Activated CD8-positive, alpha-beta memory T cell treated with anti-CD3 and anti-CD28 coated beads for 24 hours (primary cell): ENCODE data around the gene TPRN.

Experiments
- DNase-seq: peaks from one replicate; pipeline ENCODE4 v3.0.0-alpha.2; 2020

TPRN gene

DNA sequence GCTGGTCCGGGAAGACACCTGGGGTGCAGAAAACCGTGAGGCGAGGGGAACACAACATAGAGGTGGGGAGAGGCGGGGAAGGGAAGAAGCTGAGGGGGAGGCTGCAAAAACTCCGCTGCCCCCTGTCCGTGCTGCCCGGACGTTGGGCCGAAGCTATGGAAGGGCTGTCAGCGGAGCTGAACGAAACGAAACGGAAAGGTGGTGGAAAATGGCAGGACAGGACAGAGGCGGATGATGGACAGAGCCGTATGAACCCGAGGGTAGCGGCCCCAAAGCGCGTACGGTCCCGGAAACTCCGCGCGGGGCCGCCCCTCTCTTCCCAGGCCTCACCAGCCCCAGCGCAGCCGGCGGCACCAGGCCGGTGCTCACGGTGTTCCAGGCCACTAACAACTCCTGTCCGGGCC is 12.5 kb downstream of the TPRN start:
- no peak for DNase-seq

DNA sequence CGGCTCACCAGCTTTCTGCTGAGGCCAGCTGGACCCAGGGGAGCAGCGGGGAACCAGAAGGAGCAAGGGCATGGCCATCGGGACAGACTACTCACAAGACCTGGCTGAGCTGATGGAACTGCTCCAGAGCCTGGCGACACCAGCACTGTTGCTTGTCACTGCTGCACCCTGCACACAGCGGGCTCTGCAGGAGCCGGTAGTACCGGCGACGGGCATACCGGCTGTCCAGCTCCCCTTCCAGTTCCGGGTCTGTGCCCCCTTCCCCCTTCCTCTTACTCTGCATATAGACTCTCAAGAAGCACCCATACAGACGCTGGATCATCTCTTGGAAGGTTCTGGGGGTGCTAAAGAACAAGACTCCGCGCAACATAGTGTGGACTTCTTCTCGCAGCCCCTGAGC is 13.2 kb downstream of the TPRN start:
- no peak for DNase-seq

DNA sequence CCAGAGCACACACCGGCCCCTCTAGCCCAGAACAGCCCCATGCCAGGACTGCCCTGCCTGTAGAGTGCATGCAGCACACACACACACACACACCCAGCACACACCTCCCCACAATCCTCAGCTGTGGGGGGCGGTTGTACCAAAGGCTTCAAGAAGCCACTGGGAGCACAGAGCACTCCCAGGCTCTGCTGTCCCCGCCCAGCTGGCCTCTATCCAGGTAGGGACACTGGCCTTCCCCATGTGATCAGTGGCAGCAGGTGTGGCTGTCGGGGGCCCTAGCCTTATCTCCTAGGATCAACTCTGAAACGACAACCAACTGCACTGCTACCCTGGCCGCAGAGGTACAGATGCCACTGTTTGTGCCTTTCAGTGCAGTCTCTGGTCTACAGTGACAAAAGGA is 14.2 kb downstream of the TPRN start:
- DNase-seq: no peak

DNA sequence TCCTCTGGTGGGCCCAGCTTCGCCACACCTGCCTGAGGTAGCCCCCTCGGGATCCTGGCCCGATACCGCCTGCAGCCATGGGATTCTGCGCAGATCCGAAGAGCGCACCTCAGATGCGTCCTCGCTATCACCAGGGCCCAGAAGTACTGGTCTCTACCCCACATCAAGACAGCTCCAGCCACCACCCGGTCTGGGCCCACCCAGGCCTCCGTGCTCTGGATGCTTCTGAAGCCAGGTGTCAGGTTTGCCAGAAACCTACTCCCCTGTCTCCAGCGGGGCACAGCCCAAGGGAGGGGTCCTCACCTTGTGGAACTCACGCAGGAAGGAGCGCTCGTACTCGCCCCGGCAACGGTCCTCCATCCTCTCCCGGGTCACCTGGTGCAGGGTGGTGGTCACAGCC is 14.6 kb downstream of the TPRN start:
- no peak for DNase-seq

DNA sequence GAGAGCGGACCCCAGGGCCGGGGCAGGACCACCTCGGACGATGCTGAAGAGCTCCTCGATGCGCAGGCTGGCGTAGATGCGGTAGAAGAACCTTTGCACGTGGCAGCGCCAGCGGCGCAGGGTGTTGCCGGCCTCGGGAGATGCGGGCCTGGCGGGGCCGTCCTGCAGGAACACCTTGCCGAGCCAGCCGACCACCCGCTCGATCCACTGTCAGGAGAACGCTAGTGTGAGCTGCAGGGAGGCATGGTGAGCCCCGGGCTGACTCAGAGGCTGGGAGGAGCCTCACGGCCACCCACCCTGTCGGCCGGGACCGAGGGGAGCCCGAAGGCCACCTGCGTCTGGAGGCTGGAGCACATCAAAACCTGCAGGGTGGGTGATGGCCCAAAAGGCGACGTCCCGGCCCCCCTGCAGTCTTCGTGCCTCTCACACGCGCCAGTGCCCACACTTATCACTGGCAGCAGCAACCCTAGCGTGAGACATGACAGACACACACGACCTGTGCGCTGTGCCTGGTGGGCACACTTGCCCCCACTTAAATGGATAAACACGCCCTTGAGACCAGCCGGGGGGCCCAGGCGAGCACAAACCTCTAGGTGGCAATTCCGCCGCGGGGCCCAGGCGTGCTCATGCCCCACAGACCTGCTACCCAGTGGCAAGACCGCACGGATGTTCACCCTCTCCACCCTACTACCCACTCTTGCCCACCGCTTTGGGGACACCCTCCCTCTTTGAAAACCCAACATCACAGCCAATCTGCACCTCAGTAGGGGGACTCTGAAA is 15.5 kb downstream of the TPRN start:
- no peak for DNase-seq

DNA sequence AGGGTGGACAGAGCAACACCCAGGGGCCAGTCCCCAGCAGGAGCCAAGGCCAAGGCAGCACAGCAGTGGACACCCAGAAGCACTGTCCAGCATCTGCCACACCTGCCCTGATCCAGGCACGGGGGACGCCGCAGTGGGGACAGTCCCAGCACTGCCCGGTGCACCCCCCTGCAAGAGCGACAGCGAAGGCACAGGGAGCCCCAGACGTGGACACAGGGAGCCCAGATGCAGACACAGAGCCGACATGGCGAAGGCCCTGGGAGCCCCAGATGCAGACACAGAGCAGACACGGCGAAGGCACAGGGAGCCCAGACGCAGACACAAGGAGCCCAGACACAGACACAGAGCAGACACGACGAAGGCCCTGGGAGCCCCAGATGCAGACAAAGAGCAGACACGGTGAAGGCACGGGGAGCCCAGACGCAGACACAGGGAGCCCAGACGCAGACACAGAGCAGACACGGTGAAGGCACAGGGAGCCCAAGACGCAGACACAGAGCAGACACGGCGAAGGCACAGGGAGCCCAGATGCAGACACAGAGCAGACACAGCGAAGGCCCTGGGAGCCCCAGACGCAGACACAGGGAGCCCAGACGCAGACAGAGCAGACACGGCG is 16.5 kb downstream of the TPRN start:
- DNase-seq: no peak

DNA sequence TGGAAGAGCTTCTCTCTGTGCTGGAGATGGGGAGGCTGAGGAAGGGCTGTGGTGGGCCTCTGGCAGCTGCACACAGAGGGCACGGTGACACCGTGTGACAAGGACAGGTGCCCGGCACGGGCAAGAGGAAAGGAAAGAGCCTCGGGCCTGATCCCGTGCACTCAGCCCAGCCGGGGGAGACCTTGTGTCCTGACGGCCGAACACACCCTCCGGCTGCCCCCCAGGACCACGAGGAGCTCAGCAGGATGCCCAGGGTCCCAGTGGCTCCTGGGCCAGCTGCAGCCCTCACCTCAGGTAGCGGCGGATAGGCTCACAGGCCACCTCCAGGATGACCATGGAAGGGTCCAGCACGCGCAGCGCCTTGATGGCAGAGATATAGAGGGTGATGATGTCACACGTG is 17.7 kb downstream of the TPRN start:
- DNase-seq: no peak

DNA sequence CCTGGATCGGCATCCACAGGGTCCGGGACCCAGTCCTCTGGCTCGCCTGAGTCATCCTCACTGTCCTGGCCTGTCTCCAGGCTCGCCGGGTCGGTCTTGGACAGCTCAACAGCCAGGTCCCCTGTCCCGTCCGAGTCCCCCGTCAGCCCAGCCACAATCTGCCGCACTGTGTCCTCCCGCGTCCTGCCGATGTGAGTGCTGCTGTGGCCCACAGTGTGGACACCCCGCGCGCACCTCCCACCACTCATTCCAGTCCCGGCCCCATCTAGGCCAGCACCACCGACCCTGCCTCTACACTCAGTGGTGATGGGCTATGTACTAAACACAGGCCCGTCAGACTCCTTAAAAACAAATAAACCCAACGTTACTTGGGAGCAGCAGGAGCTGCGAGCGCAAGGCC is 18.9 kb downstream of the TPRN start:
- no peak for DNase-seq

DNA sequence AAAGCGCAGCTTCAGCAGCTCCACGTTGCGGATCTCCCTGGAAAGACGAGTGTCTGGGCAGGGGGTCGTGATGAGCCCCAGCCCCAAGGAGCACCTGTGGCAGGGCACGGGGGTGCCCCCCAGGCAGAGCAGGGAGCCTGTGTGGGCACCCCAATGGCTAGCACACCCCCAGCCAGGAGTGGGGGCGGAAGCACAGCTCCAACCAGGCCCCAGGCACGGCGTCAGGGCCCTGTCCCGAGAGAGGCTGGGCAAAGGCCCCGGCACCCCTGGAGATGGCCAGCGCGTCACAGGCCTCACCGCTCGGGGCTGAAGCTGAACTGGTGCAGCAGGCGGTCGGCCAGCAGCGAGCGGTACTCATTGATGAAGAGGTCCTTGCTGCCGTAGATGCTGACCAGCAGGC is 20.1 kb downstream of the TPRN start:
- no peak for DNase-seq

DNA sequence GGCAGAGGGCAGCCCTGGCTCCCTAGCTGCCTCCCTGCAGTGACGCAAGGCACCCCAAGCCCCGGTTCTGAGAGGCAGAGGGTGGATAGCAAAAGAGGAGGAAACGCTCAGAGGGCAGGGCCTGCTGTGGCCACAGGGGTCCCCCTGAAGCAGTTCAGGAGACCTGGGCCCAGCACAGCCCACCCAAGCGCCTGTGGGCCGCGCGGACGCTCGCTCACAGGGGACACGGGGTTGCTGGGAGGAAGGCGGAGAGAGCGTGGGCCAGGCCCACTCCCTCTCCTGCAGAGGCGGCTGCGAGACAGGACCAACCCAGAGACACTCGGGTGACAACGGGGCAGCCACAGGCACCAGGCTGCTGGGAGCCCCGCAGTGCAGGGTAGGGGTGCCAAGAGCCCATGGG is 20.8 kb downstream of the TPRN start:
- no peak for DNase-seq

DNA sequence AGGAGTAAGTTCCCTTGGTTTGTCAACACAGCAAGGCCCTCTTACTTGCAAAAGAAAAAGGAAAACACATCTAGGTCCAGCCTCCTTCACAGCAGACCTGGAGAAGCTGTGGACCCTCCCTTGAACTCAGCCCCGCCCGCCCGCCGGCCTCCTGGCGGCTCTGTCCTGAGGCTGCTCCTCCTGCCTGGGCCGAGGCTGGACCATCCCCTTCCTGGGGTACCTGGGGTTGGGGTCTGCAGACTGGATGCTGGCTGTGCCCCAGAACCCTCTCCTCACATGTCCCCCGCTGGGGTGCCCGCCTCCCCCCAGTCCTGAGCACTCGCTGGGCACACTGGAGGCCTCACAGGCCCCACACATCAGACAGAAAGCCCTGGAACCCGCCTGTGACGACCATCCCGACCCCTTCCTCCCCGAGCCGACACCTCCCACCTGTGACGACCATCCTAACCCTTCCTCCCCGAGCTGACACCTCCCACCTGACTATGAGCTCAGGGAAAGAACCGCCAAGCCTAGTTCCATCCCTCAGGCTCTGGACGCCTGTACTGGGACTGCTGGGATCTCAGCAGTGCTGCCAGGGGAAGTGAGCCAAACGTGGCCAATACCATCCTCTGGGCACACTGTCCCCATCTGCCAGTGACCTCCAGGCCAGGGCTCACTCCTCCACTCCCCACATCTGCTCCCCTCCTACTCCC is 21.5 kb downstream of the TPRN start:
- no peak for DNase-seq

DNA sequence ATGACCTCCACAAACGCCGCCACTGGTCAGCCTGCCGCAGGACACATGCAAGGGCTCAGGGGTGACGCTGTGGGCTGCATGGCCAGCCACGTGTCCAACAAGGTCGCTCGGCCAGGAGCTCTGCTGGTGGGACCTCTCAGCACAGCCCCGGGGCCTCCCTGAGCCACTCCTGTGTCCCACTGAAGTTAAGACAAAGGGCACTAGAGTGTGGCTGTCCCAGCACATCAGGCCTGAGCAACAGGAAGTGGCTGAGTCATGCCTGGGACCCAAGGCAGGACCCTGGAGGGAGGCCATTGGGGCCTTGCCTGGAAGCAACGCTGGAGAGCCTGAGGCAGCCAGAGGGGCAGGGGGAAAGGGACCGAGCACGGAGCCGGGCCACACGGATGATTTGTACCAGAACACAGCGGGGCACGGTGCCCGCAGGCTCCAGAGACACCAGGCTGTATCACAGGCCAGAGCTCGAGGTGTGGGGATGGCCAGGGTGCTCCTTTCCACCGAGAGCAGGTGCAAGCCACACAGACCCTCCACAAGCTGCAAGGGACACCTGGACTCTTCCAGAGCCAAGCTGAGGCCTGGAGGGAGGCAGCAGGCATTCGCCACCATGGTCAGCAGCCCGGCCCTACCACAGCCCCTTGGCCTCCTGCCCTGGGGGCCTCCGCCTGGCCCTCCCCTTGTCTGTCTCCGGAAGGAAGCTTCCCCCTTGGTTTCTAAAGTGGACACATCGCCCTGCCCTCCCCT is 22.2 kb downstream of the TPRN start:
- no peak for DNase-seq

DNA sequence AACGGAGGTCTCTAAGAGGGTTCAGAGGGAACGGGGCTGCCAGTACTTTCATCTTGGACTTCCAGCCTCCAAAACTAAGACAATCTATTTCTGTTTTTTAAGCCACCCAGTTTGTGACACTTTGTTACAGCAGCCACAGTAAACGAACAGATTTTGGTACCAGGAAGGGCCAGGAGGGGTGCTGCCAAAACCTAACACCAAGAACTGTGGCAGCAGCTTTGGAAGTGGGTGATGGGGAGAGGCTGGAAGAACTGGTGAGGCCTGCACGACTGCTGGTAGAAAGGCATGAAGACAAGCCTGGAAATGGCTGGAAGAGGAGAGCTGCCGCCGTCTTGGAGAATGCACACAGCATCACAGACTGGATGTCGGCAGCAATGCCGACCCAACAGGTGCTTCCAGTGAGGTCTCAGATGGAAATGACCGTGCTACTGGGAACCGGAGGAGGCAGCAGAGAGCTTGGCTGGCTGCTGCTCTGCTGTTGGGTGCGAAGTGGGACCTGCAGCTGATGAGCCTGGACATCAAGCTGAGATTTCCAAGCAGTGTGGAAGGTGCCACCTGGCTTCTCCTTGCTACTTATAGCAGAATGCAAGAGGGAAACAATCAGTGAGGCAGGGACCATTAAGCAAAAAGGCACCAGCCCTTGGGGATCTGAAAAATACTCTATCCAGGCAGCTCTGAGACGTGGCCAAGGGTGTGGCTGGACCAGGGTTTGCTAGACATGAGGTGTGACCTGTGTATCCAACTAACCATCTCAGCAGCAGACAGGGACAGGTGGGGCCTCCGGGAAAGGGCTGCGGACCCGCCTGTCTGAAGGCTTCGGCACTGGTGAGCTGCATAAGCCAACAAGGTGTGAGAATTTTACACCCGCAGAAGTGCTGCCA is 24.0 kb downstream of the TPRN start:
- no peak for DNase-seq

DNA sequence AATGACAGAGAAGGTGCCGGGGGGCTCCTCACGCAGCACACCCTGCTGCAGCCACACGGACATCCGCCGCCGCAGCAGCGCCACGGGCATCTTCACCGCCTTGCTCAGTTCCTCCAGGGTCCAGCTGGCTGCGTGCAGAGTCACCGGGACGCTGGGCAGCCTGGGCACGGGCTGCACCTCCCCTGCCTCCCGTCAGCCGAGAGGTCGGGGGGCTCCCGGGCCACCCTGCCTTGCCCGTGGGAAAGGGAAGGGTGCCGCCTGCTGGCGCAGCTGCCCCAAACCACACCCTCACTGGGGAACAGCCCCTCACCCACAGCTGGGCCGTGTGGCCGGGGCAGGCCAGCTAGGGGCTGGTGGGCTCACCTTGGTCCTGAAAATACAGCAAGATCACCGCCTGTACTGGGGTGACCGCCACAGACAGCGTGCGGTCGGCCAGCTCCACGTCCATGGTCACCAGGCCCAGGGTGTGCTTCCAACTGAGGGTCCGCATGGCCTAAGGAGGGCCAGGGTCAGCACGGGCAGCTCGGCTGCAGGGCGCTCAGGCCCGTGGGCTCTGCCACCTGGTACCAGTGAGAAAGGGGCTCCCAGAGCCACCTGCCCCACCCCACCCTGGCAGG is 25.1 kb downstream of the TPRN start:
- no peak for DNase-seq

DNA sequence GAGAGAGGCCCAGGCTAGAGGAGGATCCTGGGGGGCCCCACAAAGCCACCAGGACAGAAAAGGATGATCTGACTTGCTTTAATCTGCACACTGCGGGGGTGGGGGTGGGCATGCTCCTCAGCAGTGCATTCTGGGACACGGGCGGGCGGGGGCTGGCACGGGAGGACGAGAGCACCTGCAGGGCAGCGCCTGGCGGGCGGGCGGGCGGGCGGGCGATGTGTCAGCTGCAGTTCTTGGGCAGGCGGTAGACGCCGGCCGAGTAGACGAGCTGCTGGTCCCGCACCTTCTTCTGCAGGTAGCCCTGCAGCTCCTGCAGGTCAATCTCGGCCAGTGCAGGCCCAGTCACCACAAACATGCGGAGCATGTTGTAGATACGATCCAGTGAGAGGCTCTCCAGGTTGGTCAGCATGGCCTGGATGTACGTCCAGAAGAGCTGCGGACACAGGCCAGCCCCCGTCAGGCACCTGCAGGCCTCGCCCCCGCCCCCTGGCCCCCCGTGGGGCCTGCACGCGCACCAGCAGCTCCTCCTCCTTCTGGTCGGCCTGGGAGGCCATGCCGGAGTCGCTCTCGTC is 25.7 kb downstream of the TPRN start:
- no peak for DNase-seq

DNA sequence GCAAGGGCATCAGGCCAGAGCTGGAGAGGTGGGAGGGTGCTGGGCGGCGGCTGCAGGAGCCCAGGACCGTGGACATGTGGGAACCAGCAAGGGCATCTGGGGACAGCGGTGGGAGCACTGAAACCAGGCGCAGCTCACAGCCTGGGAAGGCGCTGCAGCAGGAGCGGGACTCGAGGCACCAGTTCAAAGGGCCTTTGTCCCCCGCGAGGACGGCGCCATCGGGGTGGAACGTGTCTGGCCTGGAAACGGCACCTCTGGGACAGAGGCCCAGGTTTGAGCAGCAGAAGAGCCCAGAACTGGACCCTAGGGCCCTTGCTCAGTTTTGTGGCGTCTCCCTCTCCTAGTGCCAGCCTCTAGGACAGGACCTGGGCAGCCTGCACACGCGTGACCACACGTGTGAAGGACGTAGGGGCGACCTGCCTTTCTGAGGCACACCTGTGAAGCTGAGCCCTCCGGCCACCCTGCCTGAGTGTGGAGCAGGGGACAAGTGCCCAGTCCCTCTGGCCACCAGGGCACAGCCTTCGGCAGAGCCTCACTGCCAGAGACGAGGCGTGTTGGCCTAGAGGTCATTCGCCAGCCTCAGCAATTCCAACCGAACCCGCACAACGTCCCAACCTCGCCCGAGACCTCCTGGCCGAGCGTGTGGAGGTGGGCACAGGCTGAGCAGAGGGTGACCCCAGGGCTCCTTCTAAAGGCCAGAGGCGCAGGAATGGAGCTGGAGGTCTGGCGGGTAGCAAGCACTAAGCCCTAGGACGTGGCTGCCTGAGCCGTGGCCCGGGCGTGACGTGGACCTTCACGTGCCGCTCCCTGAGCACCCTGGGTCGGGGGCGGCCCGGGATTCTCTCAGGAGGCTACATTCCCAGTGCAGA is 26.5 kb downstream of the TPRN start:
- DNase-seq: no peak

DNA sequence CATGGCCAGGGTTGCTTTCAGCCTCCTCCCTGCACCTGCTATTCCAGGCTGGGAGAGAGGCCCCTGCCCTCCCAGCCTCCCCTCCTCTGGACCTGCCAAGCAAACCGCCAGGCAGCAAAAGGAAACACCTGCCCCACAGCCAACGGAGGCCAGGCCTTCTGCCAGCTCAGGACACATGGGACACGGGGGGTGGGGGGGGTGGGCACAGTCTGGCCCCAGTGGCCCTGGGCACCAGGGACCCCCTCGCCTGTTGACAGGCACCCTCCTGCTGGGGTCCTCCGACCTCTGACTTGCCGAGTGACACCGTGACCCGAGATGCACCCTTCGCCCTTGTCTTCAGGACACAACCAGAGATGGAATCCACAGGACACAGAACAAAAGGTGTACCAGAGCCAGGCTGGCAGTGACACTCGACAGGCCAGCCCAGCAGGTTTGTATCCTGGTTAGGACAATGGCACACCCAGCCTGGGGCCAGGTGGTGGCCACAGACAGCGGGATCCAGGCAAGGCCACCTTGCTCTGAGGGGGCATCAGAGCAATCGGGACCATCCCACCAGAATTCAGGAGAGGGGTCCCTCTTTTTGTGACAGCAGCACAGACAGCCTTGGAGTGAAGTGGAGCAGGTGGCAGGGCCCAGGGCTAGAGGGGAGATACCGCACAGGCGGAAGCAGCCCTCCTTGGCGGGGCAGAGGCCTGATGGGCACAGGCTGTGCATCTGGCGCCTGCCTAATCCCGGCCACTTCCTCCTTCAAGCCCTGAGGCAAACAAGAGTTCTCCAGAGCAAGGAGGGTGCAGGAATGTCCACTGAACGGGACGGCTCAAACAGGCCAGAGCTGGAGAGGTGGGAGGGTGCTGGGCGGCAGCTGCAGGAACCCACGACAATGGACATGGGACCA is 27.4 kb downstream of the TPRN start:
- no peak for DNase-seq

DNA sequence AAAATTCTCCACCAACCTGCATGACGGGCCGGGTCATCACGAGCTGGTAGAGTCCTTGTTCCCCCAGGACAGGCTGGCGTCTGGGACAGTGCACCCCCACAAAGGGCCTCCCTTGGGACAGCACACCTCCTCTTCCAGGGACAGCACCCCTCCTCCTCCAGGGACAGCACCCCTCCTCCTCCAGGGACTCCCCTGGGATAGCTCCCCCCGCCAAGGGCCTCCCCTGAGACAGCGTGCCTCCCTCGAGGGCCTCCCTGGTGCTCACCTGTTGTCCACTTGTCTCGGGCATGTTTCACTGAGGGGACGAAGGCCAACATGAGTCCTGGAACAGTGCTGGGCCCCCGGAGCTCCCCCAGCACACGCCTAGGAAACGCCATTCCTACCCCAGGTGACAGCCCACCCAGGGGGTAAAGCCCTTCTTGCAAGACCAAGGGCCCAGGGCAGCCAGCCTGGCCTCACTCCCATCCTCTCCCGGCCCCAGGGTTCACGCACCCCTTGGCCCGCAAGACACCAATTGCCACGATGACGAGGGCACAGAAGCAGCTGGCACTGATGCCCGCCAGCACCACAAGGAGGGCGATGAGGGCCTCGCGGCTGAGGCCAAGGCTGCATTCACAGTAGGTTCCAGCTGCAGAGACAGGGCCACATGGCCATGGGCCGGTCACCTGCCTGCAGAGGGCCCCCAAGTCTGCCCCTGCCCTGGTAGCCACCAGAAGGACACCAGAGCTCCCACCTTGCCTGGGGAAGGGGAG is 29.2 kb downstream of the TPRN start:
- DNase-seq: no peak
